ELR (cell line): ENCODE results near the gene NET1.
"Not testable (repeated sequence)": the region's sequence is repeated elsewhere in the genome, so short reads cannot be mapped to it uniquely, and the experiment has no call there.

ENCODE experiments used
- DNase-seq: peaks from one replicate; pipeline ENCODE4 v3.0.0-alpha.2; 2015; ENCODE audit warnings: low read depth

Gene NET1

GRCh38 chr10:5412277-5412941 is at the start of gene NET1:
TSS of gene NET1 (plus strand) at chr10:5412557. CDS start at chr10:5412693, 136 bp downstream.
- DNase-seq = peak; percentile 93

- no peak for DNase-seq
Measured at GRCh38 chr10:5362873-5363272, 49.5 kb upstream of the NET1 start.

GRCh38 chr10:5364374-5364773 is 48.0 kb upstream of the NET1 start:
- DNase-seq = no peak

DNA sequence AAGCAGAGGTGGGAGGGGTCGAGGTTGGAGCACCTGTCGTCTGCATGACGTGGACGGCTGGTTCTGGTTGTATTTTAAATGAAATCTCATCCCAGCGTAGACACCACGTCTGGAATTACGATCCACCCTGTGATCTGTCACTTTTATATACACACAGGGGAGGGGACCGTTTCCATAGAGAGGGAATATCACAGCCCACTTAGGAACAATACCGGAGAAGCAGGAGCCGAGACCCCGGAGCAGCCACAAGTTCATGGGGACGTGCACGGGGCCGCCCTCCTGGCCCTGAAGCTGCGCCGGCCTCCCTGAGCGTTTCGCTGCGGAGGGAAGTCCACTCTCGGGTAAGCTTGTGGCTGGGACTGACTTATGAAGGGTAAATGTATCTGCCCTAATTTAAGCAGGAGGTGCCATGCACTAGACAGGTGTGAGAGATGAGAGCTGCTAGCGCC is 47.4 kb upstream of the NET1 start, which contains the start of gene UCN3:
Gene UCN3 (plus strand): TSS at position 77 of the 449 bp plus-strand sequence. CDS start 8,755 bp downstream, outside the sequence.
- no peak for DNase-seq

DNA sequence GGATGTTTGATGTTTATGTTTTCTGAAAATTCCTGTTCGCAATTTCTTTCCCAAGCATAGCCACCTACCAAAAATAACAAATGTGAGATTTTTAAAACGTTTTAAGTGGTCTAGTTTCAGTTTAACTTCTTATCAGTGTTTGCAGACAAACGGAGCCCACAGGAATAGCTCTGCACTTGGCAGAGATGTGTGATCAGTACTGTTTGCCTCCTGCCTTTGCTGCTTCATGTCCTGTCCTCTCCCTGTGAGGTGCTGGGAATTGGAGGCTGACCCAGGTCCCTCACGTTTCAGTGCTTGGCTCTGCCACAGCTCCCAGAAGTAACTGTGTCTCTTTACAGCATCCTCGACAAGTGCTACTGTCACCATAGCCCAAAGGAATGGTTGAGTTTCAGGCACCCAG is 46.4 kb upstream of the NET1 start:
- no peak for DNase-seq

DNA sequence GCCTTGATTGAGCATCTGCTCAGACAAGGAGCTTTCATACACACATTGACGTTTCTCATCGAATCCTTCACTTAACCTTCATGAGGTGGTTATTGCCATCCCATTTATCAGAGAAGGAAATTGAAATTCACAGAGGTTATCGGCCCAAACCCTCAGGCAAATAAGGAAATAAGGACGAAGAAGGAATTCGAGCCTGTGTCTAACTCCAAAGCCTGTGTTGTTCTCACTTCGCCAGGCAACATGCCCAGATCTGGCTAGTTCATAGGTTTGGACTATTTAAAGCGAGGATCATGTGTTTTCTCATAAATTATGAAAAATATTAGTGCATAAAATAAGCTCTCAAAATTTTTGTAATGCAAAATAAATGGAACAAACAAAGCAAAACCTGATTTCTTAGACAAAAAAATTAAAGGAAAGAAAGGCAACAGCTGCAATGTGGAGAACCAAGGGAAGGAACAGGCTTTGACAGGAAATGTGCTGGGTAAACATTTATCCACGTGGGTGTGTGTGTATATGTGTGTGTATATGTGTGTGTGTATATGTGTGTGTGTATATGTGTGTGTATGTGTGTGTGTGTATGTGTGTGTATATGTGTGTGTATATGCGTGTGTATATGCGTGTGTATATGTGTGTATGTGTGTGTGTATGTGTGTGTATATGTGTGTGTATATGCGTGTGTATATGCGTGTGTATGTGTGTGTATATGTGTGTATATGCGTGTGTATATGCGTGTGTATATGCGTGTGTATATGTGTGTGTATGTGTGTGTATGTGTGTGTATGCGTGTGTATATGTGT is 42.8 kb upstream of the NET1 start:
- no peak for DNase-seq

DNA sequence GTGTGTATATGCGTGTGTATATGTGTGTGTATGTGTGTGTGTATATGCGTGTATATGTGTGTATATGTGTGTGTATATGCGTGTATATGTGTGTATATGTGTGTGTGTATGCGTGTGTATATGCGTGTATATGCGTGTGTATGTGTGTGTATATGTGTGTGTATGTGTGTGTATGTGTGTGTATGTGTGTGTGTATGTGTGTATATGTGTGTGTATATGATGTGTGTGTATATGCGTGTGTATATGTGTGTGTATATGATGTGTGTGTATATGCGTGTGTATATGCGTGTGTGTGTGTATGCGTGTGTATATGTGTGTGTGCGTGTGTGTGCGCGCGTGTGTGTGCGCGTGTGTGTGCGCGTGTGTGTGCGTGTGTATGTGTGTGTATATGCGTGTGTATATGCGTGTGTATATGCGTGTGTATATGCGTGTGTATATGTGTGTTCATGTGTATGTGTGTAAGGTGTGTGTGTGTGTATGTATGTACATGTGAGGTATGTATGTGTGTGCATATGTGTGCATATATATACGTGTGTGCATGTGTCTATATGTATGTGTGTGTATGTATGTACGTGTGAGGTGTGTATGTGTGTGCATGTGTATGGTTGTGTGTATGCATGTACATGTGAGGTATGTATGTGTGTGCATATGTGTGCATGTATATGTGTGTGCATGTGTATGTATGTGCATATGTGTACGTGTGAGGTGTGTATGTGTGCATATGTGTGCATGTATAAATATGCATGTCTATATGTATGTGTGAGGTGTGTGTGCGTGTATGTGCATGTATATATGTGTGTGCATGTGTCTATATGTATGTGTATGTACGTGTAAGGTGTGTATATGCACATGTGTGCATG is 41.6 kb upstream of the NET1 start:
- no peak for DNase-seq

DNA sequence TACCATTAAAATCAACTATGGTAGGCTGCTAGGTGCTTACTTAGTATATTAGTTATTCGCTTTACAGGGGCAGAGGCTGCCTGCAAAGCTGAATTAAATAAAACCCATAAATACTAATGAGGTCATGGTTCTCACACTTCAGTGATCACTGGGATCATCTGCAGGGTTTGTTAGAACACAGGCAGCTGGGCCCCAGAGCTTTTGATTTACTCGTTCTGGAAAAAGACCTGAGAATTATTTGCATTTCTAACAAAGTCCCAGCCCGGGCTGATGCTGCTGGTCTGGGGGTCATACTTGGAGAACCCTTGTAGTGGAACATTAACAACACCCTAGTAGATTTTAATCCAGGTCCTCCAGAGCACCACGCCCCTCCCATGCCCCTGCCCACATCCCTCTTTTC is 39.0 kb upstream of the NET1 start:
- no peak for DNase-seq

GRCh38 chr10:5373891-5374611 is 38.3 kb upstream of the NET1 start:
- DNase-seq = no peak

- no peak for DNase-seq
Measured at GRCh38 chr10:5376450-5376849, 35.9 kb upstream of the NET1 start.

DNA sequence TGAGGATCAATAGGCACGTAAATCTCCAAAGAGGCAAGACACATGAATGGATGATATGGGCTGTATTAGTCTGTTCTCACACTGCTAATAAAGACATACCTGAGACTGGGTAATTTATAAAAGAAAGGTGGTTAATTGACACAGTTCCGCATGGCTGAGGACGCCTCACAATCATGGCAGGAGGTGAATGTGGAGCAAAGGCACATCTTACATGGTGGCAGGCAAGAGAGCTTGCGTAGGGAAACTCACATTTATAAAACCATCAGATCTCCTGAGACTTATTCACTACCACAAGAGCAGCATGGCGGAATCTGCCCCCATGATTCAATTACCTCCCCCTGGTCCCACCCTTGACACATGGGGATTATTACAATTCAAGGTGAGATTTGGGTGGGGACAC is 33.2 kb upstream of the NET1 start:
- DNase-seq = not testable (repeated sequence)

GRCh38 chr10:5380395-5380794 is 32.0 kb upstream of the NET1 start:
- DNase-seq = not testable (repeated sequence)

DNA sequence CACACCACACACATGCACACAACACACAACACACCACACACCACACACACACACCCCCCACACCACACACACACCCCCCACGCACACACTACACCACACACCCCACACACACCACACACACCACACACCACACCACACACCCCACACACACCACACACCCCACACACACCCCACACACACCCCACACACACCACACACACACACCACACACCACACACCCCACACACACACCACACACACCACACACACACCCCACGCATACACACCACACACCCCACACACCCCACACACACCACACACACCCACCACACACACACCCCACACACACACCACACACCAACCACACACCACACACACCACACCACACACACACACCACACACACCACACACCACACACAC is 31.2 kb upstream of the NET1 start:
- no peak for DNase-seq

- DNase-seq = no peak
Measured at GRCh38 chr10:5385224-5385623, 27.1 kb upstream of the NET1 start.

DNA sequence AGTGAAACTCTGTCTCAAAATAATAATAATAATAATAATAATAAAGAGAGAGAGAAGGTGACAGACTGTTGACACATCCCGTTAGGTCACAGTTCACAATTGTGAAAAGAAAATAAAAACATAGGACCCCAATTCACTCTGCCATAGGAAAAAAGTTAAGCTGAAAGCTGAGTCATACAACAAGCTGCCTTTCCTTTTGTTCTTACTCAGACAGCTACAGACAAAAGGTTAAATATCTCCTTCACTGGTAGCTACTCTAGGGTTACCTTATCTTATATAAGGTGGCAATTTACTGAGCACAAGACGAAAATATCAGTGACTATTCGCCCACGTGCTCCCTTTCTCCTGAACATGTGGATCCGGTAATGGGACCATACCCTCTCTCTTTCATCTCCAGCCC is 25.2 kb upstream of the NET1 start:
- DNase-seq = no peak

- DNase-seq = no peak
Measured at GRCh38 chr10:5390607-5391205, 21.7 kb upstream of the NET1 start.

GRCh38 chr10:5391790-5392189 is 20.6 kb upstream of the NET1 start:
- DNase-seq = no peak

- DNase-seq = no peak
Measured at GRCh38 chr10:5393529-5393928, 18.8 kb upstream of the NET1 start.

DNA sequence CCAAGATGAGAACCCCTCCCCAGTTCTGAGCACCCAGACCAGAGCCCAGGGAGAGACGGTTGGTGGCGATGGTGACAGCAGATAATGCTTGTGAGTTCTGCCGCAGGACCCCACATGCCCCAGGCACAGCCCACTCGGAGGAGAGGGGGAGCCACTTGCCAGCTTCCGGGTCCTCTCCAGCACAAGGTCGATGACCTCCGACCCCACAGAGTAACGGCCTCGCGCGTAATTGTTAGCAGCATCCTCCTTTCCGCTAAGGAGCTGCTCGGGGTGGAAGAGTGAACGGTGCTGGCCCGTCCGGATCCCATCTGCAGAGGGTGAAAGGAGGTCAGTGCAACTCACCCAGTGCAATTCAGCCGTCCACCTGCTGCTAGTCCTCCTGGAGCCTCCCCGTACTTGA is 17.2 kb upstream of the NET1 start:
- DNase-seq = no peak

DNA sequence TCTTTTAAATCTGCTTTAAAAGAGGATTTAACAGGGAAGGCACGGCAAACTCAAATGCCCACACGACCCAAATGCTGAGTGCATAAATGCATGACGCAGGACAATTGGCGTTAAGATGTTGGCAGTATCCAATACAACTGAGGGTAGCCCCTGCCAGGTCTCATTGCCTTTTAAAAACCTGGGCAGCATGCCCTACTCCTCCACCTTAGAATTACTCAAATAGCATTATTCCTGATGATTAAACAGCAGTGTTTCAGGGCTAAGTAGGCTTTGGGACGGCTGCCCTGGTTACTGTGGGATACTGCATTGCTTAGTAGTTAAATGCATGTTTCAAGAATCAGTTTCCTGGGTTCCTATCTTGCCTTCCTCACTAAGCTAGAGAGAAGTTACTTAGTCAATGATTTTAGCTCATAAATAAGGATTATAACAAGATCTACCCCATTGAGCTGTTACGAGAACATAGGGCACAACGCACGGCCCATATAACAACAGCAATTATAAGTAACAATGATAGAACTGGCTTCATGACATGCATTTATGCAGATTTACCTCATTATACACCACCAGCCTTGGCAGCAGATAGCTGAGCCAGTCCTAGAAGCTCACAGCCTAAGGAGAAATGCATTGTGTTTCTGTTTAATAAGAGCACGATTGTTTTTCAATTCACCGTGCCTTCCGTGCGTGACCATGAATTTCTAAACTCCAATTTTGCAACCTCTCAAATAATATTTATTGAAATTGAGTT is 15.6 kb upstream of the NET1 start:
- no peak for DNase-seq

GRCh38 chr10:5399332-5399731 is 13.0 kb upstream of the NET1 start:
- DNase-seq = no peak
